H1 (cell line): Measurements from ENCODE around the gene CELSR1. TPM values are rescaled to one million over a fixed set of nuclear protein-coding genes. Genes with fewer than 3 reads are reported as not detected.
A peak's percentile ranks its signal among the peaks of the same experiment; 100 is the strongest.

ENCODE experiments used
- CTCF ChIA-PET: fragments of 300-600 bp; sonication (Branson Sonifier 250); formaldehyde crosslinking; loops from one replicate; lab custom pipeline; 2021; ENCODE audit not compliant: partially characterized antibody; lab: Charles Lee
- POLR2A ChIA-PET: fragments of 300-600 bp; sonication (Branson Sonifier 250); formaldehyde crosslinking; loops from one replicate; lab custom pipeline; 2021; ENCODE audit warnings: inconsistent platforms; ENCODE audit not compliant: partially characterized antibody; lab: Charles Lee
- DNase-seq, 2 experiments: peaks; one replicate each; pipeline versions ENCODE4 v3.0.0 to v3.0.0-alpha.2; 2010 to 2022; ENCODE audit warnings: low spot score in 2 of 2, low read depth in 1 of 2, mixed read lengths in 1 of 2
- FAIRE-seq: peaks from 2 replicates; lab custom pipeline; 2011; peaks lifted over from hg19 to GRCh38; lab: Jason Lieb, UNC
- H2AFZ ChIP-seq: 2 replicates; pipeline ENCODE4 v1.8.1; 2012; ENCODE audit warnings: low read length, inconsistent platforms
- H2AK5ac ChIP-seq: 2 replicates; pipeline ENCODE4 v1.6.1; 2013; ENCODE audit warnings: low read depth, low read length
- H2BK120ac ChIP-seq: replicated peaks from 2 replicates; pipeline ENCODE3; 2013; ENCODE audit warnings: low read depth, low read length, inconsistent platforms
- H2BK12ac ChIP-seq: 2 replicates; pipeline ENCODE4 v1.6.1; 2013; ENCODE audit warnings: low read depth, low read length
- H2BK15ac ChIP-seq: 2 replicates; pipeline ENCODE4 v1.6.1; 2013; ENCODE audit warnings: low read length
- H2BK20ac ChIP-seq: 2 replicates; pipeline ENCODE4 v1.6.1; 2013; ENCODE audit warnings: low read length
- H2BK5ac ChIP-seq: 2 replicates; pipeline ENCODE4 v1.6.1; 2013; ENCODE audit warnings: low read depth, low read length
- H3K14ac ChIP-seq: 2 replicates; pipeline ENCODE4 v1.6.1; 2013; ENCODE audit warnings: inconsistent platforms; ENCODE audit not compliant: insufficient read length
- H3K18ac ChIP-seq: 2 replicates; pipeline ENCODE4 v1.6.1; 2013; ENCODE audit warnings: low read length; ENCODE audit errors: extremely low read depth
- H3K23ac ChIP-seq: 2 replicates; pipeline ENCODE4 v1.6.1; 2013; ENCODE audit warnings: inconsistent platforms; ENCODE audit not compliant: insufficient read length
- H3K23me2 ChIP-seq: 2 replicates; pipeline ENCODE4 v1.6.1; 2013; ENCODE audit warnings: low read depth, low read length
- H3K27ac ChIP-seq: 2 replicates; pipeline ENCODE4 v1.6.1; 2011; ENCODE audit warnings: low read depth, low read length, inconsistent platforms
- H3K27me3 ChIP-seq, 4 experiments: replicated peaks in 1 of 4; 1 replicate in 1 of 4; 2 replicates in 3 of 4; pipeline versions ENCODE4 v1.6.1 to v1.8.1; 2011 to 2013; ENCODE audit warnings: low read length in 3 of 4, mild to moderate bottlenecking in 3 of 4, inconsistent platforms in 2 of 4, mixed read lengths in 2 of 4, moderate library complexity in 1 of 4; ENCODE audit not compliant: control insufficient read depth in 3 of 4, insufficient read depth in 3 of 4; ENCODE audit errors: extremely low read depth in 1 of 4
- H3K36me3 ChIP-seq, 4 experiments: 2 replicates each; pipeline versions ENCODE4 v1.6.1 to v1.8.1; 2011 to 2013; ENCODE audit warnings: mild to moderate bottlenecking in 4 of 4, low read length in 3 of 4, moderate library complexity in 2 of 4, control low read depth in 1 of 4, inconsistent platforms in 1 of 4; ENCODE audit not compliant: insufficient read depth in 4 of 4, control insufficient read depth in 2 of 4
- H3K4ac ChIP-seq: replicated peaks from 2 replicates; pipeline ENCODE3; 2013; ENCODE audit warnings: low read length, low read depth, mixed read lengths, inconsistent platforms; ENCODE audit not compliant: insufficient read length
- H3K4me1 ChIP-seq, 4 experiments: replicated peaks in 1 of 4; 1 replicate in 1 of 4; 2 replicates in 3 of 4; pipeline versions ENCODE4 v1.6.1 to v1.8.1; 2011 to 2013; ENCODE audit warnings: low read length in 3 of 4, inconsistent platforms in 2 of 4, mixed read lengths in 1 of 4; ENCODE audit not compliant: insufficient read depth in 4 of 4, control insufficient read depth in 3 of 4
- H3K4me2 ChIP-seq, 2 experiments: 2 replicates each; pipeline versions ENCODE4 v1.6.1 to v1.8.1; 2011 to 2013; ENCODE audit warnings: low read depth in 2 of 2, low read length in 2 of 2, control low read depth in 1 of 2, inconsistent platforms in 1 of 2, mild to moderate bottlenecking in 1 of 2; ENCODE audit not compliant: insufficient read depth in 1 of 2
- H3K4me3 ChIP-seq, 4 experiments: fragments of 200-600, 300-600 bp in 1 of 4; sonication (generic), shearing (Covaris generic), sonication (Bioruptor Twin) in 1 of 4; 2 replicates each; pipeline versions ENCODE4 v1.5.1 to v1.8.1; 2011 to 2016; ENCODE audit warnings: low read length in 4 of 4, low read depth in 3 of 4, control low read depth in 2 of 4, inconsistent platforms in 2 of 4, mild to moderate bottlenecking in 2 of 4, mixed read lengths in 1 of 4, moderate library complexity in 1 of 4; ENCODE audit not compliant: insufficient read depth in 2 of 4; ENCODE audit errors: extremely low read depth in 1 of 4
- H3K56ac ChIP-seq: replicated peaks from 2 replicates; pipeline ENCODE3; 2013; ENCODE audit warnings: low read depth, mild to moderate bottlenecking, mixed read lengths, low read length, inconsistent platforms; ENCODE audit not compliant: insufficient read length
- H3K79me1 ChIP-seq: 2 replicates; pipeline ENCODE4 v1.6.1; 2013; ENCODE audit warnings: low read depth, low read length, control low read depth
- H3K79me2 ChIP-seq, 2 experiments: 2 replicates each; pipeline versions ENCODE4 v1.6.1 to v1.8.1; 2012 to 2013; ENCODE audit warnings: low read length in 2 of 2, mild to moderate bottlenecking in 2 of 2, inconsistent platforms in 1 of 2; ENCODE audit not compliant: insufficient read depth in 2 of 2, control insufficient read depth in 1 of 2
- H3K9ac ChIP-seq, 4 experiments: replicated peaks in 1 of 4; 1 replicate in 1 of 4; 2 replicates in 3 of 4; pipeline versions ENCODE4 v1.6.1 to v1.8.1; 2011 to 2013; ENCODE audit warnings: low read depth in 3 of 4, low read length in 3 of 4, control low read depth in 2 of 4, mild to moderate bottlenecking in 2 of 4, moderate library complexity in 2 of 4, inconsistent platforms in 1 of 4; ENCODE audit errors: extremely low read depth in 1 of 4
- H3K9me3 ChIP-seq, 2 experiments: 2 replicates each; pipeline versions ENCODE4 v1.6.1 to v1.8.1; 2012 to 2013; ENCODE audit warnings: mild to moderate bottlenecking in 2 of 2, moderate library complexity in 2 of 2, control low read depth in 1 of 2, inconsistent platforms in 1 of 2, low read depth in 1 of 2, low read length in 1 of 2, mixed read lengths in 1 of 2; ENCODE audit not compliant: insufficient read depth in 2 of 2
- H4K20me1 ChIP-seq, 2 experiments: replicated peaks in 1 of 2; 2 replicates each; pipeline versions ENCODE3 to v1.8.1; 2011 to 2013; ENCODE audit warnings: inconsistent platforms in 2 of 2, low read length in 2 of 2, mild to moderate bottlenecking in 1 of 2; ENCODE audit not compliant: insufficient read depth in 2 of 2, control insufficient read depth in 1 of 2
- H4K5ac ChIP-seq: 2 replicates; pipeline ENCODE4 v1.6.1; 2013; ENCODE audit warnings: low read length, low read depth, mixed read lengths, inconsistent platforms; ENCODE audit not compliant: insufficient read length
- H4K8ac ChIP-seq: 2 replicates; pipeline ENCODE4 v1.8.0; 2013; ENCODE audit warnings: mild to moderate bottlenecking, moderate library complexity, low read length, inconsistent platforms; ENCODE audit not compliant: insufficient read depth; ENCODE audit errors: extremely low read depth
- H4K91ac ChIP-seq: replicated peaks from 2 replicates; pipeline ENCODE3; 2013; ENCODE audit warnings: low read length, mixed read lengths, inconsistent platforms; ENCODE audit not compliant: insufficient read length
- MAFK ChIP-seq: IDR thresholded peaks from 2 replicates; pipeline ENCODE4 v1.6.1; 2012; ENCODE audit warnings: low read depth, mild to moderate bottlenecking, improper control_type of control experiment, low read length
- RAD21 ChIP-seq, 2 experiments: IDR thresholded peaks in 1 of 2; conservative IDR thresholded peaks in 1 of 2; 2 replicates each; pipeline ENCODE4 v1.6.1; 2011; ENCODE audit warnings: low read depth in 2 of 2, low read length in 2 of 2, improper control_type of control experiment in 1 of 2, inconsistent platforms in 1 of 2, mild to moderate bottlenecking in 1 of 2, moderate library complexity in 1 of 2
- YY1 ChIP-seq: IDR thresholded peaks from 2 replicates; pipeline ENCODE4 v1.6.1; 2011; ENCODE audit warnings: low read depth, mild to moderate bottlenecking, low read length
- WGBS, 2 experiments: shearing (Covaris generic) in 1 of 2; methylation state at CpG; one replicate each; pipeline versions ENCODE4 v1.1.6 to v1.1.7; 2013 to 2015; ENCODE audit warnings: low lambda C conversion rate in 2 of 2, mixed read lengths in 2 of 2, inconsistent platforms in 1 of 2, low coverage in 1 of 2, missing lambda C conversion rate in 1 of 2; ENCODE audit not compliant: insufficient replicate concordance in 2 of 2, insufficient coverage in 1 of 2, insufficient read length in 1 of 2; ENCODE audit errors: extremely low coverage in 1 of 2, missing lambda C conversion rate in 1 of 2; 5-methylcytosine and 5-hydroxymethylcytosine counted together
- polyA plus RNA-seq, 7 experiments: library from polyadenylated mRNA; depleted of rRNA in 3 of 7; stranded (reverse) in 5 of 7; unstranded in 2 of 7; fragments of >200 nt in 5 of 7; fragments of 200-250 nt in 2 of 7; gene quantifications; 1 replicate in 5 of 7; 2 replicates in 1 of 7; 4 replicates in 1 of 7; pipeline versions ENCODE4 v1.2.1 to v1.2.3, GENCODE V29; 2011 to 2013; ENCODE audit warnings: missing spikeins in 2 of 7, mixed read lengths in 2 of 7
- total RNA-seq: library from RNA; stranded (reverse); fragmentation: NEBNext Ultra II Directional; extraction: Animal tissue kit (Norgen Biotek cat#: 25700); gene quantifications from 2 replicates; pipeline ENCODE4 v1.2.1, GENCODE V29; 2021
- TF ChIP-seq, protein P1 (sequence below): IDR thresholded peaks from 2 replicates; pipeline ENCODE4 v1.6.1; 2012; ENCODE audit warnings: low read length, inconsistent platforms
- TF ChIP-seq, protein P2 (sequence below), 3 experiments: IDR thresholded peaks; 1 replicate in 2 of 3; 2 replicates in 1 of 3; pipeline versions ENCODE4 v1.5.1 to v1.6.1; 2011; ENCODE audit warnings: low read length in 3 of 3, mild to moderate bottlenecking in 3 of 3, inconsistent platforms in 2 of 3, low read depth in 1 of 3, moderate library complexity in 1 of 3; ENCODE audit not compliant: insufficient read depth in 1 of 3; ENCODE audit errors: control extremely low read depth in 1 of 3

Gene CELSR1
- total and polyA plus RNA-seq, 2 of the 8 experiments (the other 6 are each of a cell fraction or from before 2014, with no cell fraction given): 9.0 to 12.4 TPM

GRCh38 chr22:46380581-46380980 is 156.8 kb downstream of the CELSR1 start:
- no peak overlapping the region for H3K14ac ChIP-seq
- H3K4me1 ChIP-seq: peaks cover 0 to 30% (median 27%) of the 10 kb centered on the region in 4 experiments; a peak in 6 of 7 replicates
- H3K4ac ChIP-seq: peak overlapping the region; percentile 33
- no peak overlapping the region for H2BK5ac ChIP-seq
- H2AFZ ChIP-seq: no peak overlapping the region
- H3K56ac ChIP-seq: no peak overlapping the region
- H3K27me3 ChIP-seq: no peaks in the 10 kb centered on the region
- H3K23ac ChIP-seq: no peak overlapping the region
- no peak for FAIRE-seq
- H3K9me3 ChIP-seq: no peaks in the 10 kb centered on the region
- no peak overlapping the region for H2BK15ac ChIP-seq
- H2BK20ac ChIP-seq: no peak overlapping the region
- H3K27ac ChIP-seq: no peak overlapping the region
- no peak overlapping the region for H4K5ac ChIP-seq
- H3K36me3 ChIP-seq: peaks cover 0 to 6% (median 0%) of the 10 kb centered on the region in 4 experiments; a peak in 1 of 8 replicates
- H3K4me2 ChIP-seq: no peak overlapping the region
- H3K79me1 ChIP-seq: no peaks in the 10 kb centered on the region
- no peaks in the 10 kb centered on the region for H3K79me2 ChIP-seq
- no peaks in the 10 kb centered on the region for H3K23me2 ChIP-seq
- ChIA-PET CTCF (interaction anchor here (0.9 to 1.2 kb wide), 2 partner anchors 13 to 24 kb away, joined by 3 read pairs; no protein-coding TSS in a partner anchor), POLR2A (no interaction called here)
- no peak overlapping the region for H3K18ac ChIP-seq
- H2BK12ac ChIP-seq: no peak overlapping the region
- no peak overlapping the region for H3K4me3 ChIP-seq
- no peak for TF ChIP-seq YY1
- TF ChIP-seq, protein P1, sequence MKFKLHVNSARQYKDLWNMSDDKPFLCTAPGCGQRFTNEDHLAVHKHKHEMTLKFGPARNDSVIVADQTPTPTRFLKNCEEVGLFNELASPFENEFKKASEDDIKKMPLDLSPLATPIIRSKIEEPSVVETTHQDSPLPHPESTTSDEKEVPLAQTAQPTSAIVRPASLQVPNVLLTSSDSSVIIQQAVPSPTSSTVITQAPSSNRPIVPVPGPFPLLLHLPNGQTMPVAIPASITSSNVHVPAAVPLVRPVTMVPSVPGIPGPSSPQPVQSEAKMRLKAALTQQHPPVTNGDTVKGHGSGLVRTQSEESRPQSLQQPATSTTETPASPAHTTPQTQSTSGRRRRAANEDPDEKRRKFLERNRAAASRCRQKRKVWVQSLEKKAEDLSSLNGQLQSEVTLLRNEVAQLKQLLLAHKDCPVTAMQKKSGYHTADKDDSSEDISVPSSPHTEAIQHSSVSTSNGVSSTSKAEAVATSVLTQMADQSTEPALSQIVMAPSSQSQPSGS: no peak
- TF ChIP-seq RAD21 (IDR thresholded peaks at IDR 0.05 in 1 of 2, conservative IDR thresholded peaks at IDR 0.05 in 1 of 2; ENCODE audit: low read depth in 2 of 2, low read length in 2 of 2): no peak
- TF ChIP-seq MAFK: no peak
- TF ChIP-seq, protein P2, sequence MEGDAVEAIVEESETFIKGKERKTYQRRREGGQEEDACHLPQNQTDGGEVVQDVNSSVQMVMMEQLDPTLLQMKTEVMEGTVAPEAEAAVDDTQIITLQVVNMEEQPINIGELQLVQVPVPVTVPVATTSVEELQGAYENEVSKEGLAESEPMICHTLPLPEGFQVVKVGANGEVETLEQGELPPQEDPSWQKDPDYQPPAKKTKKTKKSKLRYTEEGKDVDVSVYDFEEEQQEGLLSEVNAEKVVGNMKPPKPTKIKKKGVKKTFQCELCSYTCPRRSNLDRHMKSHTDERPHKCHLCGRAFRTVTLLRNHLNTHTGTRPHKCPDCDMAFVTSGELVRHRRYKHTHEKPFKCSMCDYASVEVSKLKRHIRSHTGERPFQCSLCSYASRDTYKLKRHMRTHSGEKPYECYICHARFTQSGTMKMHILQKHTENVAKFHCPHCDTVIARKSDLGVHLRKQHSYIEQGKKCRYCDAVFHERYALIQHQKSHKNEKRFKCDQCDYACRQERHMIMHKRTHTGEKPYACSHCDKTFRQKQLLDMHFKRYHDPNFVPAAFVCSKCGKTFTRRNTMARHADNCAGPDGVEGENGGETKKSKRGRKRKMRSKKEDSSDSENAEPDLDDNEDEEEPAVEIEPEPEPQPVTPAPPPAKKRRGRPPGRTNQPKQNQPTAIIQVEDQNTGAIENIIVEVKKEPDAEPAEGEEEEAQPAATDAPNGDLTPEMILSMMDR (IDR thresholded peaks at IDR 0.05; ENCODE audit: control extremely low read depth in 1 of 3, insufficient read depth in 1 of 3, low read depth in 1 of 3, low read length in 3 of 3): no peak
- H2BK120ac ChIP-seq: no peak overlapping the region
- no peaks in the 10 kb centered on the region for H4K20me1 ChIP-seq
- no peak overlapping the region for H4K8ac ChIP-seq
- no peak for DNase-seq
- H4K91ac ChIP-seq: no peak overlapping the region
- H2AK5ac ChIP-seq: no peak overlapping the region
- H3K9ac ChIP-seq: no peak overlapping the region
- 97% methylated on average over 17 of the region's 17 CpGs; no CpG with 5 or more reads in 1 of the 2 experiments for WGBS, 2 experiments
